Left renal pelvis (tissue), 4 donors: ENCODE measurements around the gene IGFBP2. TPM values are rescaled to one million over a fixed set of nuclear protein-coding genes. Genes with fewer than 3 reads are reported as not detected.

Experiments
- DNase-seq, 4 donors: peaks; one replicate each; pipeline ENCODE4 v3.0.0-alpha.2; 2013; ENCODE audit warnings: low read depth in 4 of 4, low spot score in 3 of 4
- polyA plus RNA-seq, 4 donors: library from polyadenylated mRNA; unstranded; fragments of 120-200 nt; gene quantifications; one replicate each; pipeline ENCODE4 v1.2.1, GENCODE V29; 2013; ENCODE audit not compliant: insufficient read length in 4 of 4

The IGFBP2 gene
- polyA plus RNA-seq, 4 donors = 109 to 285 (median 197) TPM

DNA sequence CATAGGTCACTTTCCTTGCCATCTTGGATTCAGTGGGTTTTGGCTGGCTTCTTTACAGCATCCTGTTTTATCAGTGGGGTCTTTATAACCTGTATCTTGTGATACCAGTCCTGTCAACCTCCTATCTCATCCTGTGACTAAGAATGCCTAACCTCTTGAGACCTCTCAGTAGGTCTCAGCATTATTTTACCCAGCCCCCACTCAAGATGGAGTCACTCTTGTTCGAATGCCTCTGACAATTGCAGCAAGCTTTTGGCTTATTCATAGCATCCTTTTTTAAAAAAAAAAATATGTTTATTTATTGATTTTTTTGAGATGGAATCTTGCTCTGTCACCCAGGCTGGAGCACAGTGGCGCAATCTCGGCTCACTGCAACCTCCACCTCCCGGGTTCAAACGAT is 24.7 kb upstream of the IGFBP2 start:
- DNase-seq = no peak

DNA sequence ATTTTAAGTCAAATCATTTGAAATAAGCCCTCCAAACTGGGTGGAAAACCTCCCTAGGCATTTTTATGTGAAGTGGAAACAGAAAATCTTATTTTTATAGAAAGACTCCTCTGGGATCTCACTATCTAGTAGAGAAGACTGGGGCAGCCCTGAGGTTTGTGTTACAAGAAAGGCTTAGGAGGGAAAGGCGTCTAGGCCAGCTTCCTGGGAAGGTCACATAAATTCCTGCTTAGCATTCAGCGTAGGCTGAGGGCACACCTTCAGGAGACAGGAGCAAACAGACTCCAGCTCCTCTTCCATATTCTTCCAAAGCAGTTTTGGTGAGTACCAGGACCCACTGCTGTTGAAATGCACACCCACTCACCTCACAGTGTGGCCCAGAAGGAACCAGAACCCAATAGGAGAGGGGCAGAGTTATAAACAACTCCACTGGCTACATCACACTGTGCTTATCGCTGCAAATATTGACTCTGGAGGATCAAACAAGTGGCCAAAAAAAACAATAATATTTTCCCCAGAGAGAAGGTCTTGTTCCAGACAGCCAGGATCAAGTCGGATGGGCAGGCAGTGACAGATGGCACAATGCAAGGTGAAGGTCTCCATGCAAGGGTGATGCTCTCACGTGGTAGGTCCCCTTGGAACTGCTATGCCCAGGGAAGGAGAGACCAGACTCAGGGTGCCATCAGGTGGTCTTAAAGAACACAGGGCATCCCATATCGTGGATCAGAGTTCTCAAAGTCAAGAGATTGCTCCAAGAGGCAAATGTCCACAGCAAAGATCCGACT is 17.7 kb upstream of the IGFBP2 start:
- DNase-seq = no peak

DNA sequence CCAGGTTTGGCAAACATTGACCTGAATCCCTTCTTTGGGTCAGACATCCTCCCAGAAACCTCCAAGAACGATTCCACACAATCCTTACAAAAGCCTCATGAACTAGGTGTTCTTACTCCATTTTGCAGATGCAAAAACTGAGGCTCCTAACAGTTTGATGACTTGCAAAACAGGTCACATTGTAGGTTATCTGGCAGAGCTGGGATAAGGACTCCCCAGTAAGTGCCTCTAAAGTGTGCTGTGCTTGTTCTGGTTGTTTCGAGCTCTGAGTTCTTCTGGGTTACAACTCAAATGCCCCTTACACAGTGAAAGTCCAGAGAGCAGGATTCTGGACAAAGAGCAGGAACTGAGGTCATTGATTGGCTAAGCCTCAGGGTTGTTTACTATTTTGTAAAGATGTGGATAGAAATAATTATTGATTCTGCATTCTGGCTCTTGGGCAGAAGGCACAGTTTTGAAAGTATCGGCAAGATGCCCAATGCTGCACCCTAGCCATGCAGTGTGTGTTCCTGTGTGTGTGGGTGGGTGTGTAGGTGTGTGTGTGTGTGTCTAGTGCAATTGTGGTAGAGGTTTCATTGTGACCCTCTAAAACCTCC is 17.0 kb upstream of the IGFBP2 start:
- no peak for DNase-seq

DNA sequence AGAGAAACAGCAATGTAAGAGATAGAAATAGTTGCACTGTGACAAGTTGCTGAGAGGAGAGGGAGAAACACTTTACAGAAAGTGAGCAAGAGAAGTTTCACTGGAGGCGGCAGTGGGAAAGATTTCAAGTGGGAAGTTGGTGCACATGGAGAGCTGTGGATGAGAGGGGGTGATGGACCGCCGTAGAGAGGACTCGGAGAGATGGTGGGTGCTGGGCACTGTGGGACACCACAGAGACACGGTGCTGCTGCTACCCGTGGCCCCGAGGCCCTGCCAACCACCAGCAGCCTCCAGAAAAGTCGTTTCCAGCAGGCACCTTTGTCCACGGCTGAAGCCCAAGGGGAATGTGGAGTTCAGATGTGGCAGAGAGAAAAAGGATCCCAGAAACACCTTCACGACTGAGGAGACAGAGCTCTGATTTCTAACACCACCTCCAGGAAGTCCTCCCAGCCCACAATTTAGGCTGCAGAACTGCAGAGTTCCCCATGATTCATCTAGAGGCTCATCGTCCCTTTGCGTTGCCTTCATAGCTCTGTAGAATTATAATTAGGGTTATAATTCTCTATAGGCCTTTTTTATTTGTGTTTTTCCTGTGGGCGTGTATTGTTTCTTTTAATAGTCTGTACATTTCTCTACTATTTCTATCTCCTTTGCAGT is 15.9 kb upstream of the IGFBP2 start:
- no peak for DNase-seq

DNA sequence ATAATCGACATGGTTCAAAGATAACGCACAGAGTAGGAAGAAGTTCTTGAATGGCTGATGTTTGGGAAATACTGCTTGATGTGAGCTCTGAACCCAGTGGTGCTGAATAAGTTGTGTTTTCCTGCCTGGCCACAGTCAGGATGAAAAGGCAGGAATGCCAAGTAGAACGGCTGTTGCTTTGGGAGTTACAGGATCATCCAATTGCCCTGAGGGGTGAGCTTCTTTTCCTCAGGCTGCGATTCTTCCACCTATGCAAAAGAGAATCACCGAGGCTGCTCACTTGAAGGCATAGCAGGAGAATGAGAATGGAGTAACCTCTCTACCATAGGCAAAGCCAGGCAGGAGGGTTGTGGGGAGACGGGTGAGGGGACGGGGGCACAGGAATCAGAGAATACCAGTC is 14.4 kb upstream of the IGFBP2 start:
- DNase-seq = no peak

DNA sequence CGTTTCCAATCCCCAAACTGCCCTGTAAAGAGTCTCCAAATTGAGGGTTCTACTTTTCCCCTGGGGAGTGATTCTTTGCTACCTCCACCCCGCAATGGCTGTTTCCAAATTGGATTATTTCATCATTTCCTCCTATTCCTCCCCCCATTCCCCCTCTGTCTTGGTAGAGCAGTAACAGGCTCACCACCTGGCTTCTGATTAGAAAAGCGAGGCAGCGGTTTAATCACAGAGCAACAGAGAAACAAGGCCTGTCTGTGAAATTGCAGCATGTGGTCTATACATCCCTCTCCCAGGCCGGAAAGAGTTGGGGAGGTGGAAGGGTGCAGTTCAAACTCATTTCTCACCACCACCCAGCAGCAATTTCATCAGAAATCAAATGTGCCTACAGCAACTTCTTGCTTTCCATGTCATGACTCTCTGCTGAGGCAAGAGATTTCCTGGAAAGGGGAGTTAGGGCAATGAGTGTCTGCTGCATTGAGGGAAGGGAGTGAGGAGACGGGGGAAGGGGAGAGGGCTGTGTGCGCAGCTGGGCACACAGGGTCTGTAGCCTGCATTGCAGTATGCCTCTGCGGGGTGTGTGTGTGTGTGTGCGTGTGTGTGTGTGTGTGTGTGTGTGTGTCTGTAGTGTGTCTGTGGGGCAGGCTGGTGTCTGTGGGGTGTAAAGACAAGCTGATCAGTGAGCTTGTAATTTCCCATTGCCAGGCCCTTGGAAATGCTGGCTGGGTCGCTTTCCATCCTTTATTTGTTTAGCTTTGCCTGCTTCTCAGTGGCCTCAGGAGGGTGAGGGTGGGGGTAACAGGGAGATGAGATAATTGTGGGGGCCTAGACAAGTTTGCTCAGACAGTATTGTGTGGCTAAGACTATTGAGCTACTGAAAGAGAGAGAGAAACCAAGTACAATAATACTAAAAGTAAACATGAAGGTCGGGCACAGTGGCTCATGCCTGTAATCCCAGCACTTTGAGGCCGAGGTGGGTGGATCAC is 13.5 kb upstream of the IGFBP2 start:
- no peak for DNase-seq

DNA sequence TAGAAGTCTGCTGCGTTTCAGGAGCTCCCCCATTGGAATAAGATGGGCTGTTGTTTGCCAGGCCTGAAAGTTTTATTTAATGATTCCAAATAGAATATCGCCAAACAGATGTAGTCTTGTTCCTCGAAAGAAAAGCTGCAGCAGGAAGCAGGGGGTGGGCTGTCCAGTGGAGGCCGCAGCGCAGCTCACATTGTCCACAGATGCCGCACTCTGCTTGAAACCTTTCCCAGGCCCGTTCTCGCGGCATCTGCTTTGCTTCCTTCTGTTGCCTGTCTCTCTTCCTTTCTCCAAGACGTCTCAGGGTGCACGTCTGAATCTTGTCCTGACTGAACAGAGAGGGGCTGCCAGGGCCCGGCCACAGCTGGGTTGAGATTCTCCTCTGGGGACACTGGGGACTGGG is 12.4 kb upstream of the IGFBP2 start:
- no peak for DNase-seq

DNA sequence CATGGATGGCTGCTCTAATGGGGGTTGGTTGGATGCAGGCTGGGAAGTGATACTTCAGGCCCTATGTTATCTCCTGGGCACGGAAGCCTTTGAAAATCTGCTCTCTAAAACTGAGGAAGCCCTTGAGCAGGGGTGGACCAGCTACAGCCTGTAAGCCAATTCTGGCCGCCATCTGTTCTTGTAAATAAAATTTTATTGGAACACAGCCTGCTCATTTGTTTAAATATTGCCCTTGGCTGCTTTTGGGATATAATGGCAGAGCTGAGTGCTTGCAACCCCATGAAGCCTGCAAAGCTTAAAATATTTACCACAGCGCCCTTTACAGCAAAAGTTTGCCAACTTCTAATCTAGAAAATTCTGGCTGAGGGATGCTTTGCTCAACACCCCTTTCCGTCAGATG is 11.9 kb upstream of the IGFBP2 start:
- DNase-seq = no peak

DNA sequence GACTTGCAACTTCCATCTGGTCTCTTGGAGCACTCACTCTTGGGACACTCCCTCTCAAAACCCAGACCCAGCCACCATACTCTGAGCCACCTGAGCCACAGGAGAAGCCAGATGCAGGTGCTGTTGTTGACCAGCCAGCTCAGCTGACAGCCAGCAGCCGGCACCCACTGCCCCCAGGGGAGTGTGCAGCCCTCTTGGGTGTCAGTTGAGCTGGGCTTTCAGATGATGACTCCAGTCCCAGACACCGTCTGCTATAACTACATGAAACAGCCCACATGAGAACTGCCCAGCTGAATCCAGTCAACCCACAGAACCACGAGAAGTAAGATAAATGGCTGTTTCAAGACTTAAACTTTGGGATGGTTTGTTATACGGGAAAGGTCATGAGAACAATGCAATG is 10.7 kb upstream of the IGFBP2 start:
- no peak for DNase-seq

DNA sequence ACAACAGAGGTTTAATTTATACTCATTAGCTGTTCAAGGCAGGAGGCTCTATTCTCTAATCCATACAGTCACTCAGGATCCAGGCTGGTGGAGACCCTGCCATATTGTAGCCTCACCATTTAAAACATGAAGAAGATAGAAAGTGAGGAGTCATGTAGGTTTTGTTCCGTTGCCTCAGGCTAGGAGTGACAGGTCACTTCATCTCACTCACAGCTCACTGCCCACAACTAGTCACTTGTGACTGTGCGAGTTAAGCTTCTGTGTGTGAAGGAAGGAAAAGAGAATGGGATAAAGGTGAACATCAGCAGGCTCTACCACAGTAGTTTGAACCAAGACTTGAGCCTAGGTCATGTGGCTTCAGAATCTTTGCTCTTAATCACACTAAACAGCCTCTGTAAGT is 9.0 kb upstream of the IGFBP2 start:
- DNase-seq = no peak

DNA sequence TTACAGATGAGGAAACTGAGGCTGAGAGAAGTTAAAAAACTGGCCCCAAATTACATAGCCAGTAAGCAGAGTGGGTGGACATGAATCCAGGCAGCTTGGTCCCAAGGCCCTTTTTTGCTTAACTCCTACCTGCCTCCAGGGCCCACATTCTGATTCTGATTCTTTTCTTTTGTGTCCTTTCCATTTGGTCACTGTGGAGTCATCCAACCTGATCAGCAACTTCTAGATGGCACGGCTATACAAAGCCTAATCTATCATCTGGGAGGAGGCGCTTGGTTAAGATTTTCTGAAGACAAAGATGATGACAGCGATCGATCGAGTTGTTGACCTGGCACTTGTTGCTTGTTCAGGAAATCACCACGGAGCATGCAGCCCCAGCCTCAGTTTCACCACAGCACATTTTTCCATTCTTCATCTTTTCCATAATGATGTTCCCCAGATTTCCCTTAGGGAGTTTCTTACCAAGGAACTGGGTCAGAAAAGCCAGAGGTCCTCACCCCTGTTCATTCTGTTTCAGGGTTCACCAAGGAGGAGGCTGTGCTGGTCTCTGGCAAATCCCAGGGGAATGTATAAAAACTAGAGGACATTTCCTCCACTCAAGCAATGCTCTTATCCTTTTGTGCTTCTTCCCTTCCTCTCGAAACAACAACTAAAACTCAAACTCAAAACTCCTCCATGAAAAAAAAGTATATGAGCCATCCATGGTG is 6.9 kb upstream of the IGFBP2 start:
- no peak for DNase-seq

DNA sequence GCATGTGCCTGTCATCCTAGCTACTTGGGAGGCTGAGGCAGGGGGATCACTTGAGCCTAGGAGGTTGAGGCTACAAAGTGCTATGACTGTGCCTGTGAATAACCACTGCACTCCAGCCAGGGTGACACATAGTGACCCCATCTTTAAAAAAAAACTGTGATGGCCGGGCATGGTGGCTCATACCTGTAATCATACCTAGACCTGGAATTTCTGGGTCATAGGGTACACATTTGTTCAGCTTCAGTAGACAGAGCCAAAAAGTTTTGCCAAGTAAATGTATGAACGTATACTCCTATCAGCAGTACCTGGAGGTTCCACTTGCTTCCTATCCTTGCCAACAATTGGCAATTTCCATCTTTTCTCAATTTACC is 6.4 kb upstream of the IGFBP2 start:
- no peak for DNase-seq

DNA sequence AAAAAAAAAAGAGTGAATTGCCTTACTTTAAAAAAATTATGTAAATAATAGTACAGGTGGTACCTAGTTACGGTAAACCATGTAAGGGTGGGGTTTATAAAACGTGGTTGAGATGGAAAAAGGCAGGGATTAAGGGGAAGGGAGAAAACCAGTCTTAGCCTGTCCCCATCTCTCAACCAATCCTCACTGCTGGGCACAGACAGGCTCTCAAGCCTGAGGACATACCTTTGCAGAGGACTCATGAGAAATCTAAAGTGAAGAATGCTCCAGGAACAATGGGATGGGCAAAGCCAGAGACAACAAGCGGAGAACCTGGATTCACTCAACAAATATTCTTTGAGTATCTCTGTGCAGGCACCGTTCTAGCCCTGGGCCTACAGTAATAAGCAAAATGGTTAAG is 3.4 kb upstream of the IGFBP2 start:
- DNase-seq = no peak

DNA sequence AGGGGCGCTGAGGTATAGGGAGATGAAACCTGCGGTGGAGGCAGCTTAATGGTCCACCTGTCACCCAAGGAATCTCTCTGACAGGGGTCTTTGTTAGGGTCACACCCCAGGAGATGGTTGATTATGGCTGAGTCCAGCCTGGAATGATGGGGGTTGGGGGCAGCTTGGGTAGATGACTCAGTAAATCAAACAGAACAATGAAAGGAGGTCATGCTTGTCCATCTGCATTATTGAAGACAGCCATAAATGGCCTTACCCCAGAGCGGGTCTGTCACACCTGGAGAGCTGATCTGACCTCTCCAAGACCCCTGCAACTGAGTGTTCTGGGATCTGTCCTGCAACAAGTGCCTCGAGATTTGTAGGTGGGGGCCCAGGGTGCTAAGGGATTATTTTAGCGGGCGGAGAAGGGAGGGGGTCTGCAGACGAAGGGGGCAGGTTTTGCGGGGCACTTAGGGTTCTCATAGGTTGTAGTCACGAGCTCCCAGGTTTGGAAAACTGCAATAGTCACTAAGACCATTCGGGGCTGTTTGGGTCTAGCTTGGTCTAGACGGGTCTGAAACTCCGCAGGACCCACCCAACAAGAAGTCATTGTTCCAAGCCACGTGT is 771 bp upstream of the IGFBP2 start:
- no peak for DNase-seq

DNA sequence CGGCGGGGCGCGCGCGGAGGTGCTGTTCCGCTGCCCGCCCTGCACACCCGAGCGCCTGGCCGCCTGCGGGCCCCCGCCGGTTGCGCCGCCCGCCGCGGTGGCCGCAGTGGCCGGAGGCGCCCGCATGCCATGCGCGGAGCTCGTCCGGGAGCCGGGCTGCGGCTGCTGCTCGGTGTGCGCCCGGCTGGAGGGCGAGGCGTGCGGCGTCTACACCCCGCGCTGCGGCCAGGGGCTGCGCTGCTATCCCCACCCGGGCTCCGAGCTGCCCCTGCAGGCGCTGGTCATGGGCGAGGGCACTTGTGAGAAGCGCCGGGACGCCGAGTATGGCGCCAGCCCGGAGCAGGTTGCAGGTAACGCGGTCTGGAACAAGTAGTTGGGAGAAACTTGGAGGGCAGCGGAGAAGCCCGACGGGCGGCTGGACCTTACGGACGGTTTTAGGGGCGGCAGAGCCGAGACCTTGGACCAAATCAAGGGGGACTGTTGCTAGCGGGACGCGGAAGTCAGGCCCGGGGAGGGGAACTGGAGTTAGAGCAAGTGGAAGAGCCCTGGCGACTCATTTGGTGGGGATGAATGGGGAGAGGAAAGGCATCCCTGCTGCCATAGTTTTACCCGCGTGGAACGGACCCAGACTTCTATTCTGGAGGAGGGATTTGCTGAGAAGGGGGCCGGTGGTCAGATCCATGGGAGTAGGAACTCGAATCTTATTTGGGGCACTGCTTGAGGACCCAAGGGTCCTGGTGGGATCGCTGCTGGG is 573 bp downstream of the IGFBP2 start:
- DNase-seq = no peak

DNA sequence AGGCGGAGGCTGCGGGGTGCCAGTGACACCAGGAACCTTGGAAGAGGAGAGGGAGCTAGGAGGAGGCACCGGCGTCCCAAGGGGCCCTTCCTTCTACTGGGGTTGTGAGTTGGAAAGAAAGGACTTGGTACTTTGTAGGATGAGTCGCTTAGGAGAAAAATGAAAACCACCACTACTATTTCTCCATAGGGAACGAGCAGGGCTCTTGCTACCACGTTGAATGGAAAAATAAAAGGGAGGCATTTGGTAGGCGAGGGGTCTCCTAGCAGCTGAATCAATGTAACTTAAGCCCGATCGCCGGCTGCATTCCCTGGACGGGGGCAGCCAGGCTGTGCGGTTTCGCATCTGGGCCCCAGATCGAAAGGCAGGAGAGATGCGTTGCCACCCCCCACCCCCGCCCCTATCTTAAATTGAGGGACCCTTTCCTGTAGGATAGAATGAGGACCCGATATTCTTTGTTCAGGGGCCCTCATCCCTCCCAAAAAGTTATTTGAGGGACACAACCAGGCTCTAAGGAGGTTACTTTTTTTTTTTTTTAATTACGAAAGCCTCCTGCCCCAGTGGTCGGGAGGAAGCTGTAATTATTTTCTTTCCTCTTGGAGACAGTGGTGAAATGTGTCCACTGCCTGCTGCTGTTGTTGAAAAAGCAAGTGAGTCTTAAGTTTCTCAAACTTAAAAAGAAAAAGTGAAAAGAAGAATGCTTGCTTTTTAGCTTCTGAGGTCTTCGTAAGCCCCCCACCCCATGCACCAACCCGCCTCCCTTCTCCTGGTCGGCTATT is 1.3 kb downstream of the IGFBP2 start:
- DNase-seq = no peak

DNA sequence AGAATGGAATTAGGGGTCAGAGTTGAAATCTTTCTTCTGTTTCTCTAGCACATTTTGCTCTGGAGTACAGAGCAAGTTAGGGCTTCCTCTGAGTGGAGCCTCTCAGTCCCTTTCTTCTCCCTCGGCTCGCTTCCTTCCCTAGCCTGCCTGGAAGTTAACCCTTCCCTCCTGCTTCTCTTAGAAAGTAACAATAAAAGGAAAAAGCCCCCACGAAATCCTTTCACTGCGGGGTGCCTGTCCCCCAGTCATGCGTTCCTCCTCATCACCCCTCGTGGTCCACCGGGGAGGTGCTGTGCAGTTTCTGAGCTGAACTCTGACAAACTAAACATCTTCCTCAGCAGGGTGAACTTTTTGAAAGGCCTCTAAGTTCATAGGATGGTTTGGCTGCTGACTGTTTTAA is 2.0 kb downstream of the IGFBP2 start:
- no peak for DNase-seq
